CD4-positive, alpha-beta T cell (primary cell): ENCODE data around the gene SPATS2L. TPM values are rescaled to one million over a fixed set of nuclear protein-coding genes. Genes with fewer than 3 reads are reported as not detected.

ENCODE experiments used
- ATAC-seq: fragments of 200-7000 bp; cut with Tn5 transposase; one replicate; pipeline ENCODE4 v1.10.0; 2022; ENCODE audit warnings: mild to moderate bottlenecking; ENCODE audit not compliant: poor library complexity
- CTCF ChIA-PET: fragments of 350-600 bp; sonication (Branson Sonifier 250); formaldehyde crosslinking; loops from one replicate; lab custom pipeline; 2021; ENCODE audit warnings: antibody characterized with exemption, inconsistent platforms; lab: Charles Lee
- POLR2A ChIA-PET: fragments of 350-600 bp; sonication (Branson Sonifier 250); formaldehyde crosslinking; loops from one replicate; lab custom pipeline; 2021; ENCODE audit warnings: antibody characterized with exemption, inconsistent platforms; lab: Charles Lee
- DNase-seq, 14 experiments: peaks; one replicate each; pipeline ENCODE4 v3.0.0-alpha.2; 2013 to 2020; ENCODE audit warnings: mixed read lengths in 2 of 14
- H3K27ac ChIP-seq, 2 donors: one replicate each; pipeline versions ENCODE4 v1.5.1 to v1.7.0; 2013; ENCODE audit warnings: low read length in 2 of 2, low read depth in 1 of 2, mild to moderate bottlenecking in 1 of 2
- H3K27me3 ChIP-seq, 2 experiments: 1 replicate in 1 of 2; 2 replicates in 1 of 2; pipeline versions ENCODE4 v1.6.1 to v1.7.0; 2013; ENCODE audit warnings: low read length in 2 of 2, control low read depth in 1 of 2, mild to moderate bottlenecking in 1 of 2, moderate library complexity in 1 of 2; ENCODE audit not compliant: insufficient read depth in 2 of 2, control insufficient read depth in 1 of 2
- H3K36me3 ChIP-seq: one replicate; pipeline ENCODE4 v1.6.1; 2013; ENCODE audit warnings: low read length, control low read depth; ENCODE audit not compliant: insufficient read depth
- H3K4me1 ChIP-seq: one replicate; pipeline ENCODE4 v1.6.1; 2013; ENCODE audit warnings: low read length, control low read depth; ENCODE audit not compliant: insufficient read depth
- H3K4me3 ChIP-seq: one replicate; pipeline ENCODE4 v1.5.1; 2013; ENCODE audit warnings: mild to moderate bottlenecking, low read length, moderate library complexity
- H3K9me3 ChIP-seq, 2 experiments: 1 replicate in 1 of 2; 2 replicates in 1 of 2; pipeline versions ENCODE4 v1.6.1 to v1.7.0; 2013; ENCODE audit warnings: low read length in 2 of 2, mild to moderate bottlenecking in 2 of 2, control low read depth in 1 of 2, moderate library complexity in 1 of 2; ENCODE audit not compliant: control insufficient read depth in 1 of 2, insufficient read depth in 1 of 2
- H3K27ac Mint-ChIP-seq: one replicate; pipeline ENCODE4 v1.8.0; 2020; ENCODE audit warnings: mixed read lengths
- H3K27me3 Mint-ChIP-seq: one replicate; pipeline ENCODE4 v1.8.0; 2021; ENCODE audit warnings: mixed read lengths
- H3K36me3 Mint-ChIP-seq: one replicate; pipeline ENCODE4 v1.8.0; 2021; ENCODE audit warnings: low read depth, mixed read lengths
- H3K4me1 Mint-ChIP-seq: one replicate; pipeline ENCODE4 v1.8.0; 2021; ENCODE audit warnings: low read depth, mixed read lengths
- H3K4me3 Mint-ChIP-seq: one replicate; pipeline ENCODE4 v1.8.0; 2020; ENCODE audit warnings: mild to moderate bottlenecking, mixed read lengths
- H3K9me3 Mint-ChIP-seq: one replicate; pipeline ENCODE4 v1.8.0; 2020; ENCODE audit warnings: mixed read lengths
- CTCF ChIP-seq: fragments of 200-600 bp; IDR thresholded peaks from one replicate; pipeline ENCODE4 v1.8.0; 2022; ENCODE audit warnings: antibody characterized with exemption, mild to moderate bottlenecking
- intact Hi-C, 2 experiments: fragments of 100-400 bp; cut with DNase I in 1 of 2; cut with micrococcal nuclease in 1 of 2; formaldehyde crosslinking; loops; one replicate each; pipeline versions ENCODE4 v1.15.1 to v1.9.0; 2023 to 2025; cut with DNase I, micrococcal nuclease
- total RNA-seq, 174 experiments: library from RNA in 2 of 174; stranded (reverse) in 2 of 174; gene quantifications; one replicate each; pipeline ENCODE4 v1.2.3 and lab custom pipeline; 2021 to 2026

The SPATS2L gene
- total RNA-seq, 2 experiments from 2014 or later = 4.0 to 4.4 TPM

GRCh38 chr2:200438846-200439245 is 132.4 kb downstream of the SPATS2L start:
- Histone ChIP-seq H3K4me1 (no peaks in the 10 kb centered on the region), H3K27me3 (no peaks in the 10 kb centered on the region), H3K4me3 (no peak overlapping the region), H3K27ac (no peak overlapping the region), H3K36me3 (no peaks in the 10 kb centered on the region), H3K9me3 (no peaks in the 10 kb centered on the region)
- ATAC-seq (no peak), DNase-seq (no peak)
- Mint-ChIP-seq H3K4me3 (no peak overlapping the region), H3K36me3 (no peaks in the 10 kb centered on the region), H3K4me1 (no peaks in the 10 kb centered on the region), H3K9me3 (no peaks in the 10 kb centered on the region), H3K27me3 (no peaks in the 10 kb centered on the region), H3K27ac (no peak overlapping the region)
- intact Hi-C loops = no loop called here
- TF ChIP-seq CTCF = no peak
- POLR2A ChIA-PET = no interaction called here
- CTCF ChIA-PET = no interaction called here

GRCh38 chr2:200439981-200440380 is 133.5 kb downstream of the SPATS2L start:
- no peaks in the 10 kb centered on the region for H3K9me3 Mint-ChIP-seq
- Histone ChIP-seq H3K4me3 (no peak overlapping the region), H3K27me3 (no peaks in the 10 kb centered on the region), H3K4me1 (no peaks in the 10 kb centered on the region), H3K9me3 (no peaks in the 10 kb centered on the region), H3K27ac (no peak overlapping the region), H3K36me3 (no peaks in the 10 kb centered on the region)
- TF ChIP-seq CTCF = no peak
- no peak for ATAC-seq
- no peak overlapping the region for H3K27ac Mint-ChIP-seq
- CTCF ChIA-PET = no interaction called here
- POLR2A ChIA-PET = no interaction called here
- H3K4me1 Mint-ChIP-seq = no peaks in the 10 kb centered on the region
- H3K27me3 Mint-ChIP-seq = no peaks in the 10 kb centered on the region
- intact Hi-C loops = no loop called here
- DNase-seq = no peak
- no peak overlapping the region for H3K4me3 Mint-ChIP-seq
- H3K36me3 Mint-ChIP-seq = no peaks in the 10 kb centered on the region

GRCh38 chr2:200442471-200442870 is 136.0 kb downstream of the SPATS2L start:
- no peak for ATAC-seq
- H3K36me3 Mint-ChIP-seq = no peaks in the 10 kb centered on the region

More at GRCh38 chr2:200442471-200442870, 136.0 kb downstream of the SPATS2L start:
- Histone ChIP-seq H3K4me3 (no peak overlapping the region), H3K9me3 (no peaks in the 10 kb centered on the region), H3K27me3 (no peaks in the 10 kb centered on the region), H3K4me1 (no peaks in the 10 kb centered on the region), H3K27ac (no peak overlapping the region), H3K36me3 (no peaks in the 10 kb centered on the region)
- POLR2A ChIA-PET = no interaction called here
- intact Hi-C loops = no loop called here
- Mint-ChIP-seq H3K4me3 (no peak overlapping the region), H3K9me3 (no peaks in the 10 kb centered on the region), H3K27ac (no peak overlapping the region), H3K4me1 (no peaks in the 10 kb centered on the region), H3K27me3 (no peaks in the 10 kb centered on the region)
- TF ChIP-seq CTCF = no peak
- DNase-seq = no peak
- CTCF ChIA-PET = no interaction called here
